ENCODE data around the gene KCNAB2.

GRCh38 chr1:5998051-5998905 is 47.4 kb upstream of the KCNAB2 start:
- TF ChIP-seq, protein P1, sequence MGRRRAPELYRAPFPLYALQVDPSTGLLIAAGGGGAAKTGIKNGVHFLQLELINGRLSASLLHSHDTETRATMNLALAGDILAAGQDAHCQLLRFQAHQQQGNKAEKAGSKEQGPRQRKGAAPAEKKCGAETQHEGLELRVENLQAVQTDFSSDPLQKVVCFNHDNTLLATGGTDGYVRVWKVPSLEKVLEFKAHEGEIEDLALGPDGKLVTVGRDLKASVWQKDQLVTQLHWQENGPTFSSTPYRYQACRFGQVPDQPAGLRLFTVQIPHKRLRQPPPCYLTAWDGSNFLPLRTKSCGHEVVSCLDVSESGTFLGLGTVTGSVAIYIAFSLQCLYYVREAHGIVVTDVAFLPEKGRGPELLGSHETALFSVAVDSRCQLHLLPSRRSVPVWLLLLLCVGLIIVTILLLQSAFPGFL (CRISPR knock-in tag; IDR thresholded peaks at IDR 0.05; ENCODE audit: borderline replicate concordance), result no peak
- TF ChIP-seq ZNF671 (CRISPR knock-in tag; IDR thresholded peaks at IDR 0.05) (no peak), ELF4 (CRISPR knock-in tag; IDR thresholded peaks at IDR 0.05; ENCODE audit: low read depth) (no peak), ZSCAN18 (CRISPR knock-in tag; IDR thresholded peaks at IDR 0.05) (no peak), CTCF (IDR thresholded peaks at IDR 0.05) (no peak), USF2 (CRISPR knock-in tag; IDR thresholded peaks at IDR 0.05) (no peak)

Data from WTC11 (cell line).